Ishikawa (cell line): ENCODE results near the gene TLR6.

ENCODE experiments used
- CEBPB ChIP-seq: IDR thresholded peaks from 2 replicates; pipeline ENCODE4 v1.6.1; 2012
- CREB1 ChIP-seq: IDR thresholded peaks from 2 replicates; pipeline ENCODE4 v1.6.1; 2012; ENCODE audit warnings: low read depth
- EGR1 ChIP-seq: IDR thresholded peaks from 2 replicates; pipeline ENCODE4 v1.6.1; 2012
- EP300 ChIP-seq: IDR thresholded peaks from 2 replicates; pipeline ENCODE4 v1.6.1; 2012; ENCODE audit warnings: borderline replicate concordance
- FOXM1 ChIP-seq: IDR thresholded peaks from 2 replicates; pipeline ENCODE4 v1.6.1; 2012; ENCODE audit warnings: low read depth, borderline replicate concordance
- MAX ChIP-seq: IDR thresholded peaks from 2 replicates; pipeline ENCODE4 v1.6.1; 2012
- NFIC ChIP-seq: IDR thresholded peaks from 2 replicates; pipeline ENCODE4 v1.6.1; 2012
- RAD21 ChIP-seq: IDR thresholded peaks from 2 replicates; pipeline ENCODE4 v1.6.1; 2012; ENCODE audit warnings: low read depth
- REST ChIP-seq: IDR thresholded peaks from 2 replicates; pipeline ENCODE4 v1.6.1; 2012; ENCODE audit warnings: low read depth, mild to moderate bottlenecking
- TAF1 ChIP-seq: IDR thresholded peaks from 2 replicates; pipeline ENCODE4 v1.6.1; 2012; ENCODE audit warnings: low read depth, mild to moderate bottlenecking
- TCF12 ChIP-seq: IDR thresholded peaks from 2 replicates; pipeline ENCODE4 v1.6.1; 2012; ENCODE audit warnings: low read depth
- TEAD4 ChIP-seq: IDR thresholded peaks from 2 replicates; pipeline ENCODE4 v1.6.1; 2012
- YY1 ChIP-seq: IDR thresholded peaks from 2 replicates; pipeline ENCODE4 v1.6.1; 2012; ENCODE audit warnings: low read depth
- ZBTB7A ChIP-seq: IDR thresholded peaks from 2 replicates; pipeline ENCODE4 v1.6.1; 2012; ENCODE audit warnings: low read depth
- TF ChIP-seq, protein P1 (sequence below): IDR thresholded peaks from 2 replicates; pipeline ENCODE4 v1.6.1; 2012

Gene TLR6

DNA sequence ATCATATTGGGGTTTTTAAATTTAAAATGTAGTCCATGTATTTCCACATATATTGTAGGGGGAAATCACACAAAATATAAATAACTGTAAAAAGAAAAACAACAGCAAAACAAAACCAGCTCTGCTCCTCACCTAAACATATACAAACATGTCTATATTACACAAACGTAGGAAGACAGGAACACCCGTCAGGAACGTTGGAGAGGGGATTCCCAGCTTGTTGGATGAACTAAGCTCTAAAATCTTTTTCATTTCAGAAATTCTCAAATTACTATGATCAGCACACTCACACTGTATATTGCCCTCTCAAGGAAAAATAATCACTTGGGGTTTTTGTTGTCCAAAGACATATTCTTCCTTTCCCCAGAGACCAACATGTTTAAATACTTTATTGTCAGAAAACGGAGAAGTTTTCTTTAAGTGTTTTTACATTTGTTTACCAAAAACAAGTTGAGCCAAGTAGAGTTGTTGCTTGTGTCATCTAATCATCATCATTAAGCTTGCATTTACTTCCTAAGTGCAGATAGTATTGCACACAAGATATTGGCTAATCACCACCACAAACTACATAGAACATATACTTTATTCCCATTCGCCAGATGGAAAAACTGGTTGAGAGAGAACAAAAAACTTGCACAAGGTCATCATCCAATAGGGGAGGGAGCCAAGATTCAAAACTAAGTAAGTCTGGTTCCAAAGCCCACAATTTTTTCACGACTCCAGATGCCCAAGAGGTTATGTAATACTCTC lies 71.4 kb downstream of the TLR6 start:
- no peak for TF ChIP-seq CEBPB

DNA sequence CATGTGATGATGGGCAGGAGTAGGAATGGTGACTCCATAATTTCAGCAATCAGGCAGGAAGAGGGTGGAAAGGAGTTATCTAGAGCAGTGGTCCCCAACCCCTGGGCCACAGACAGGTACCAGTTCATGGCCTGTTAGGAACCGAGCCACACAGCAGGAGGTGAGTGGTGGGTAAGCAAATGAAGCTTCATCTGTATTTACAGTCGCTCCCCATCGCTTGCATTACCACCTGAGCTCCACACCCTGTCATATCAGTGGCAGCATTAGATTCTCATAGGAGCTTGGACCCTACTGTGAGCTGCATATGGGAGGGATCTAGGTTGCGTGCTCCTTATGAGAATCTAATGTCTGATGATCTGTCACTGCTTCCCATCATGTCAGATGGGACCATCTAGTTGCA lies 72.5 kb downstream of the TLR6 start:
- TF ChIP-seq CEBPB = no peak
- TF ChIP-seq TEAD4 = no peak
- TF ChIP-seq EP300 = no peak
- TF ChIP-seq, protein P1, sequence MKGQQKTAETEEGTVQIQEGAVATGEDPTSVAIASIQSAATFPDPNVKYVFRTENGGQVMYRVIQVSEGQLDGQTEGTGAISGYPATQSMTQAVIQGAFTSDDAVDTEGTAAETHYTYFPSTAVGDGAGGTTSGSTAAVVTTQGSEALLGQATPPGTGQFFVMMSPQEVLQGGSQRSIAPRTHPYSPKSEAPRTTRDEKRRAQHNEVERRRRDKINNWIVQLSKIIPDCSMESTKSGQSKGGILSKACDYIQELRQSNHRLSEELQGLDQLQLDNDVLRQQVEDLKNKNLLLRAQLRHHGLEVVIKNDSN = no peak
- no peak for TF ChIP-seq TCF12
- no peak for TF ChIP-seq FOXM1
- no peak for TF ChIP-seq RAD21
- TF ChIP-seq NFIC = no peak
- TF ChIP-seq YY1 = no peak
- TF ChIP-seq TAF1 = no peak

DNA sequence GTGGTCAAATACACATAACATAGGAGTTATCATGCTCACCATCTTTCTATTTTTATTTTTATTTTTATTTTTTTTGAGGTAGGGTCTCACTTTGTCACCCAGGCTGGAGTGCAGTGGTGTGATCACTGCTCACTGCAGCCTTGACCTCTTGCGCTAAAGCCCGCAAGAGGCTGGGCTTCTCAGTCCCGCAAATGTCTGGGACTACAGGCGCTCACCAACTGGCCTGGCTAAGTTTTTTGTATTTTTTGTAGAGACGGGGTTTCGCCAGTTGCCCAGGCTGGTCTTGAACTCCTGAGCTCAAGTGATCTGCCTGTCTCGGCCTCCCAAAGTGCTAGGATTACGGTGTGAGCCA lies 73.5 kb downstream of the TLR6 start:
- TF ChIP-seq, protein P1 = no peak
- TF ChIP-seq TEAD4 = no peak
- TF ChIP-seq NFIC = no peak
- no peak for TF ChIP-seq EP300
- no peak for TF ChIP-seq TAF1
- TF ChIP-seq EGR1 = no peak
- no peak for TF ChIP-seq MAX
- no peak for TF ChIP-seq CREB1
- no peak for TF ChIP-seq ZBTB7A
- no peak for TF ChIP-seq REST
- TF ChIP-seq CEBPB = no peak
- no peak for TF ChIP-seq YY1
- no peak for TF ChIP-seq FOXM1
- no peak for TF ChIP-seq RAD21

DNA sequence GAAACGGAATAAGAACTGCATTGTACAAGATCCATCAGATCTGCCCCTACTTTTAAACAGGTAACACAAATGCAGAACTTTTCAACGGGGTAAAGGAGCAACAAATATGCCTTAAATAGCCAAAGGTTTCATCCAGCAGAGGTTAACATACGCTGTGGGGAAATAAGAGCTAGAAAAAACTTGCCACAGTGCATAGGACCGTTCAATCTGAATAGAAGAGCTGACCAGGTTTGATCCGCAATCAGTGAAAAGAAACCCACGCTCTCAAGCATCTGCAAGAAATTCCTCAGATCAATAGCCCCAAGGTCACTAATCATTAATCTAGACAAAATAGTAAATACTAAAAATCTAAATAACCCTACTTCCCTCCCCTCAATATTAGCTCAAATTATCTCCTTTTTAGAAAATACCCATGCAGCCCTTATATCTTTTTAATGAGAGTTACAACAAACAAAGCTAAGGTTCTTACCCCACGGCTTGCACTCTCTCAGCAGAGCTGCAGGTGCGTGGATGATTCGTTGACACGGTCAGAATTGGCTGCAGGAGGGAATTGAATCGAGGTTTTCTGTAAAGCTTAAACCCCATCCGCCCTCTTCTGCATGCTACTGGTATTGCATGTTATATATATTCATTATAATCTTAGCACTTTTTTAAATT lies 74.0 kb downstream of the TLR6 start, which contains the start of gene TLR10:
Gene TLR10, minus strand, starts transcription at position 539 of the 657 bp plus-strand sequence. CDS start 7,400 bp downstream, outside the sequence.
- TF ChIP-seq NFIC (no peak), TEAD4 (no peak), EGR1 (no peak), RAD21 (peak; percentile 60)

- TF ChIP-seq FOXM1 (no peak), REST (no peak), TEAD4 (no peak)
Measured at GRCh38 chr4:38781854-38782261, 74.8 kb downstream of the TLR6 start.

DNA sequence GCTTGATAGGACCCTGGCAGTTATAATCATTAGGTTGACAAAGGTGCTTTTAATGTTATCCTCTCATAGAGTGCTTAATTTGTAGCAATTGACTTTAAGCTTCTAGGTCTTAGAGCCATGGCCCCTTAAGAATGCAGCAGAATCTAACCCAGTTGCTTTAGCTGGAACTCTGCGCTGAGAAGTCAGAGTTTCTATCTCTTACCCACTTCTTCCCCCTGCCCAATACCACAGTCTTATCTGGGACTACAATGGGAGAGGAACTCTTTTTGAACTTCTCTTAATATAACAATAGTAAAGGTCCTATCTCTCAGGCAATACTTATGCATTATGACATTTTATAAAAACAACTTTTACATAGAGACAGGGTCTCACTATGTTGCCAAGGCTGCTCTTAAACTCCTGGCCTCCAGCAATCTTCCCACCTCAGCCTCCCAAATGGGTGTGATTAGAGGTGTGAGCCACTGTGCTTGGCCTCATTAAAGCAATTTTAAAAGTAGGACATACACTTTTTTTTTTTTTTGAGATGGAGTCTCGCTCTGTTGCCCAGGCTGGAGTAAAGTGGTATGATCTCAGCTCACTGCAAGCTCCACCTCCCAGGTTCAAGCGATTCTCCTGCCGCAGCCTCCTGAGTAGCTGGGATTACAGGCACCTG lies 75.7 kb downstream of the TLR6 start:
- TF ChIP-seq, protein P1 = no peak
- TF ChIP-seq RAD21 = no peak
- TF ChIP-seq ZBTB7A = no peak
- no peak for TF ChIP-seq FOXM1
- TF ChIP-seq MAX = no peak
- TF ChIP-seq TEAD4 = no peak
- TF ChIP-seq EP300 = no peak
- no peak for TF ChIP-seq TAF1
- no peak for TF ChIP-seq TCF12
- TF ChIP-seq CEBPB = no peak
